Colonic mucosa (tissue), 4 donors: ENCODE results near the gene NME8. TPM values are rescaled to one million over a fixed set of nuclear protein-coding genes. Genes with fewer than 3 reads are reported as not detected.

Experiments used
- DNase-seq: peaks from one replicate; pipeline ENCODE4 v3.0.0-alpha.2; 2020
- H3K27ac ChIP-seq: fragments of 200-600 bp; one replicate; pipeline ENCODE4 v1.8.0; 2021
- H3K27me3 ChIP-seq: fragments of 200-600 bp; one replicate; pipeline ENCODE4 v1.8.0; 2021
- H3K36me3 ChIP-seq: fragments of 200-600 bp; one replicate; pipeline ENCODE4 v1.8.0; 2021
- H3K4me1 ChIP-seq: fragments of 200-600 bp; one replicate; pipeline ENCODE4 v1.8.0; 2021; ENCODE audit warnings: mild to moderate bottlenecking
- H3K4me3 ChIP-seq: fragments of 200-600 bp; one replicate; pipeline ENCODE4 v1.8.0; 2021
- H3K9ac ChIP-seq, 2 donors: one replicate each; pipeline ENCODE4 v1.7.0; 2013; ENCODE audit warnings: control low read depth in 2 of 2, low read depth in 2 of 2, low read length in 2 of 2
- H3K9me3 ChIP-seq: fragments of 200-600 bp; one replicate; pipeline ENCODE4 v1.8.0; 2021
- CTCF ChIP-seq: fragments of 200-600 bp; IDR thresholded peaks from one replicate; pipeline ENCODE4 v1.8.0; 2022; ENCODE audit warnings: antibody characterized with exemption, mild to moderate bottlenecking
- intact Hi-C: fragments of 100-400 bp; cut with DNase I; formaldehyde crosslinking; loops from one replicate; pipeline ENCODE4 v1.14.1; 2022
- total RNA-seq, 2 donors: library from RNA; stranded (reverse); fragmentation: NEBNext Ultra II Directional in 1 of 2; extraction: Animal tissue kit (Norgen Biotek cat#: 25700) in 1 of 2; gene quantifications; one replicate each; pipeline ENCODE4 v1.2.1, GENCODE V29; 2021
- donor health status: healthy.
- donor health status: DM: no; HTN: no; CAD: no.
- donor health status: DM: no; HTN: no; CAD: no.

The NME8 gene
- total RNA-seq, 2 donors from 2014 or later = not detected

DNA sequence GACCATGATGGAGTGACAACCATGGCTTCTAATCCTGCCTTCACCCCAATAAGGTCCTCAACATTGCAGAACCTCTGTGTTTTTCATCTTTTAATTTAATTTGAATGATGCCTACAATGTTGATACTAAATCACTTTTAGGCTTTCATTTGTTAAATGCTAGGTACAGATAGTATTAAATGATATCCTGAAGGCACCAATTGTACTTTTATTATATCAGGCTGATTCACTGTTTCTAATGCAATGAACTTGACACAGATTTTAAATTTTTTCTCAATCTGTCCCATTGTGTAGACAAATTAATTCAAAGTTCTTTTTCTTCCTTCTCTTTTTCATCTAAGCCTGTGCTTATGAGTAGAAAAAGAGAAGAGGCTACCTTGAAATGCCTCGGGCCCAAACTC lies 77.2 kb downstream of the NME8 start:
- no peak overlapping the region for H3K4me3 ChIP-seq
- DNase-seq = no peak
- H3K27me3 ChIP-seq = no peaks in the 10 kb centered on the region

GRCh38 chr7:37927773-37928444 lies 79.5 kb downstream of the NME8 start:
- intact Hi-C loops = no loop called here
- Histone ChIP-seq H3K9ac (no peak overlapping the region), H3K4me3 (no peak overlapping the region), H3K36me3 (no peaks in the 10 kb centered on the region), H3K27ac (no peak overlapping the region), H3K4me1 (no peaks in the 10 kb centered on the region), H3K9me3 (no peaks in the 10 kb centered on the region), H3K27me3 (no peaks in the 10 kb centered on the region)
- no peak for DNase-seq
- TF ChIP-seq CTCF = no peak

More for the DNA sequence above, 77.2 kb downstream of the NME8 start:
- TF ChIP-seq CTCF = no peak
- Histone ChIP-seq H3K9me3 (no peaks in the 10 kb centered on the region), H3K36me3 (no peaks in the 10 kb centered on the region), H3K27ac (no peak overlapping the region), H3K9ac (no peak overlapping the region), H3K4me1 (no peaks in the 10 kb centered on the region)
- intact Hi-C loops = no loop called here

- Histone ChIP-seq H3K36me3 (no peaks in the 10 kb centered on the region), H3K27ac (no peak overlapping the region), H3K9me3 (no peaks in the 10 kb centered on the region), H3K9ac (no peak overlapping the region), H3K4me3 (no peak overlapping the region), H3K4me1 (no peaks in the 10 kb centered on the region), H3K27me3 (no peaks in the 10 kb centered on the region)
- intact Hi-C loops = no loop called here
- no peak for TF ChIP-seq CTCF
- DNase-seq = no peak
Measured at GRCh38 chr7:37928878-37929277, 80.5 kb downstream of the NME8 start.

GRCh38 chr7:37930226-37930948 lies 82.0 kb downstream of the NME8 start:
- no peak overlapping the region for H3K27ac ChIP-seq
- no peak overlapping the region for H3K9ac ChIP-seq
- intact Hi-C loops = no loop called here
- no peak overlapping the region for H3K4me3 ChIP-seq
- H3K27me3 ChIP-seq = no peaks in the 10 kb centered on the region
- no peak for DNase-seq
- no peaks in the 10 kb centered on the region for H3K4me1 ChIP-seq
- TF ChIP-seq CTCF = no peak
- H3K36me3 ChIP-seq = no peaks in the 10 kb centered on the region
- H3K9me3 ChIP-seq = no peaks in the 10 kb centered on the region

GRCh38 chr7:37932543-37932942 lies 84.1 kb downstream of the NME8 start:
- H3K4me3 ChIP-seq = no peak overlapping the region
- H3K9ac ChIP-seq = no peak overlapping the region
- H3K27ac ChIP-seq = no peak overlapping the region
- no peaks in the 10 kb centered on the region for H3K36me3 ChIP-seq
- no peaks in the 10 kb centered on the region for H3K9me3 ChIP-seq
- no peaks in the 10 kb centered on the region for H3K27me3 ChIP-seq
- intact Hi-C loops = no loop called here
- TF ChIP-seq CTCF = no peak
- no peak for DNase-seq
- H3K4me1 ChIP-seq = no peaks in the 10 kb centered on the region
